NCI-H1105 (cell line): ENCODE results near the gene C19orf53.
"Not testable (repeated sequence)": the region's sequence is repeated elsewhere in the genome, so short reads cannot be mapped to it uniquely, and the experiment has no call there.

Experiments
- DNase-seq: peaks from one replicate; lab custom pipeline; 2025; lab: John Stamatoyannopoulos, UW

C19orf53 gene

GRCh38 chr19:13774217-13775191 lies at the start of gene C19orf53:
Gene C19orf53 (plus strand): TSS chr19:13774456. CDS start chr19:13774478, 22 bp downstream.
- DNase-seq: peak; percentile 89

- no peak for DNase-seq
Observed at GRCh38 chr19:13726323-13726722, 47.9 kb upstream of the C19orf53 start.

- no peak for DNase-seq
Observed at GRCh38 chr19:13727798-13728197, 46.5 kb upstream of the C19orf53 start.

GRCh38 chr19:13729859-13730258 lies 44.4 kb upstream of the C19orf53 start:
- DNase-seq: no peak

- peak; percentile 96 for DNase-seq
Observed at GRCh38 chr19:13731147-13731964, 42.9 kb upstream of the C19orf53 start.

- no peak for DNase-seq
Observed at GRCh38 chr19:13732337-13732736, 41.9 kb upstream of the C19orf53 start.

- no peak for DNase-seq
Observed at GRCh38 chr19:13734751-13735150, 39.5 kb upstream of the C19orf53 start.

- no peak for DNase-seq
Observed at GRCh38 chr19:13738073-13738472, 36.2 kb upstream of the C19orf53 start.

- DNase-seq: no peak
Observed at GRCh38 chr19:13741893-13742292, 32.4 kb upstream of the C19orf53 start.

GRCh38 chr19:13742756-13743155 lies 31.5 kb upstream of the C19orf53 start:
- no peak for DNase-seq

- DNase-seq: no peak
Observed at GRCh38 chr19:13744174-13744573, 30.1 kb upstream of the C19orf53 start.

- DNase-seq: no peak
Observed at GRCh38 chr19:13747098-13747453, 27.2 kb upstream of the C19orf53 start.

GRCh38 chr19:13748169-13748828 lies 26.0 kb upstream of the C19orf53 start:
- DNase-seq: peak; percentile 5

GRCh38 chr19:13751436-13751835 lies 22.8 kb upstream of the C19orf53 start:
- no peak for DNase-seq

GRCh38 chr19:13753622-13754021 lies 20.6 kb upstream of the C19orf53 start:
- not testable (repeated sequence) for DNase-seq

- DNase-seq: no peak
Observed at GRCh38 chr19:13756210-13756609, 18.0 kb upstream of the C19orf53 start.

GRCh38 chr19:13757805-13758772 lies 16.2 kb upstream of the C19orf53 start:
- no peak for DNase-seq

GRCh38 chr19:13758795-13759194 lies 15.5 kb upstream of the C19orf53 start:
- no peak for DNase-seq

GRCh38 chr19:13761423-13761822 lies 12.8 kb upstream of the C19orf53 start:
- DNase-seq: no peak

GRCh38 chr19:13762635-13763235 lies 11.5 kb upstream of the C19orf53 start:
- DNase-seq: no peak

GRCh38 chr19:13763265-13763664 lies 11.0 kb upstream of the C19orf53 start:
- no peak for DNase-seq
